HG03039 (cell line): ENCODE data around the gene TNIK.

Source experiments
- ATAC-seq: cut with Tn5 transposase; IDR thresholded peaks from one replicate; pipeline ENCODE4 v1.9.1; 2021; ENCODE audit warnings: mild to moderate bottlenecking, moderate library complexity; ENCODE audit not compliant: unreplicated experiment

Gene TNIK

DNA sequence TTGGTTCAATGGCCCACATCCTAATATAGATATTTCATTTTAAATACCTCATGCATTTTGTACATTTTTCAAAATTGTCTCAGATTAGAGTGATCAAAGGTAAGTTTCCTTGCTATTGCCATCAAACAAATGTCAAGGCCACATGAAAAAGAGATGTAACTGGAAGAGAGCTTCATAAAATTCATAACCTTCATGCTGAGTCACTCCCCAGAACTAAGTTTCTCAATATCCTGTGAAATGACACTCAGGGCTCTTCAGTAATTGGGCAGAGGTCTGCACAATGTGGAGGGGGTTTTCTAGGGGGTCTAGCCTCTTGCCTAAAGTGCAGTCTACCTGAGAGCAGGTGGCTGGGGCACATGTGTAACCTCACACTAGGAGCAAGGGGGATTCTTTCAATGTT lies 281.5 kb downstream of the TNIK start:
- ATAC-seq = no peak

DNA sequence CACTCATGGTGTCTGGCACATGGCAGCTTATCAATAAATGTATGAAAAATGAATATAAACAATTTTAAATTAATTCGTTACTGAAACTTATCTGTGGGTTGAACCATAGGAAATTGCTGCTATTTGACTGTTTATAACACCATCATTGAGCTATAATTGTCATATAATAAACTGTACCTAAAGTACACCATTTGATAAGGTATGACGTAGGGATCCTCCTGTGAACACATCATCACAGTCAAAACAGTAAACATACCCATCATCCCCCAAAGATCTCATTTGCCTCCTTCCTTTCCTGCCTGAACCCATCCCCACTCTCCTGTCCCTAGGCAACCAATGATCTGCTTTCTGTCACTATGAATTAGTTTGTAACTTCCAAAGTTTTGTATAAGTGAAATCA lies 282.7 kb downstream of the TNIK start:
- ATAC-seq = no peak

DNA sequence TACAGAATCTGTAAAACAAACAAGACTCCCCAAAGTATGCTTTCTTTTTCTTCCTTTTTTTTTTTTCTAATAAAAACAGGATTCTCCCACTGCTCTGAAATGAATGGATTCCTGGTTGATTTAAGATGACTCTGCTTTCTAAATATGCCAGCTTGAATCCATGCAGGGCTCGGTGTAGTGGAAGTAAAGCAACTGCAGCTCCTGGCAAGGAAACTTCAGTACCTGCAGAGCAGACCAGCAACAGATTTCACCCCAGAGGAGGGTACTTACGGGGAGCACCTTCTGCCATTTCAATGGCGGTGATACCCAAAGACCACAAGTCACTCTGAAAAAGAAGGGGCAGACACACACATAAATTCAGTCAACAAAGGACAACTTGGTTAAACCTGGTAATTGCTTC lies 283.1 kb downstream of the TNIK start:
- no peak for ATAC-seq

DNA sequence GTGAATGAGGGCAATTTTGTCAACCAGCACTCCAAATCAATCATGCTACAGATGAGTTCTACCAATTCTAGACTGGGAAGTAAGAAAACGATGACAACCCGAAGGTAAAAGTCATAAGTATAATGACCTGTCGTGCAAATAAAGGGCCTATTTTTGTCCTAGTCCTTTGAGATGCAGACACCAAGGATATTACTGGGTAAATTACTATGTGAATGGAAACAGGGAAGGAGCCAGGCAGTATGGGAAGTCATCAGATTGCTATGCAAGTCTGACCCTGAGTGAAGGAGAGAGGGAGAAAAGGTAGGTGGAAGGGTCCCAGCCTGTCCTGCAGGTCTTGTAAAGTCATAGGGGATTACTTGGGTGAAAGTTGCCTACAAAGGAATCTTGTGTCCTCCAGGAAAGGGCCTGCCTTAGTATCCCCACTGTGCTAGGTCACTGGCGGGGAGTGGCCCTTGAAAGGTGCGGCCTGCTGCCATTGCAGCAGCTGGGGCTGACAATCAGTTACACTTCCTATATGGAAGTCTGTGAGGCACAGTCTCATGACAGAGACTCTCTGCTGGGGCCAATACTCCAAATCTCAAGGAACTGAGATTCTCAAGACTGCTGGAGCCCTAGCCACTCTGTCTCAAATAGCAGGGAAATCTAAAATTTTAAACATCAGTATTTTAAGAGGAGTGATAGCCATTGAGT lies 283.8 kb downstream of the TNIK start:
- ATAC-seq = no peak

DNA sequence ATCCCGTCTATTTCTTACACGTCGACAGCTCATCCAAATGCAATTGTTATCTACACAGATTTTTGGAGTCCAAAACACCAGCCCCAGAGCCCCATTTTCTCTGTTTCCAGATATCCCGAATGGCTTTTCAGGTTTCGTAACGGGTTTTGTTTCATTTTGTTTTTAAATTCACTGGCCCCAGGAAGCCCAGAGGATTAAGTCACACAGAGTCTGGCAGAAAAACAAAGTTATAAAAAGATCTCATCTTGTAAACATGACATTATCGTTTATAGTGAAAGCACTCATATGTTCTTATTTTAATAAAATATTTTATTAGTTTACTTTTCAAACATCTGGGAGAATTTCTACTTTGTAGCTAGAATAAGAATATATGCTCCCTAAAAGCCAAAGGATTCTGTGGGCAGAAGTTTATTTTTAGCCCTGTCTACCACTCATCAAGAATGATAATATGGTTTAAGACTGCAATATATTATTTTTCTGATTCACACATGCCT lies 284.4 kb downstream of the TNIK start:
- ATAC-seq = no peak

DNA sequence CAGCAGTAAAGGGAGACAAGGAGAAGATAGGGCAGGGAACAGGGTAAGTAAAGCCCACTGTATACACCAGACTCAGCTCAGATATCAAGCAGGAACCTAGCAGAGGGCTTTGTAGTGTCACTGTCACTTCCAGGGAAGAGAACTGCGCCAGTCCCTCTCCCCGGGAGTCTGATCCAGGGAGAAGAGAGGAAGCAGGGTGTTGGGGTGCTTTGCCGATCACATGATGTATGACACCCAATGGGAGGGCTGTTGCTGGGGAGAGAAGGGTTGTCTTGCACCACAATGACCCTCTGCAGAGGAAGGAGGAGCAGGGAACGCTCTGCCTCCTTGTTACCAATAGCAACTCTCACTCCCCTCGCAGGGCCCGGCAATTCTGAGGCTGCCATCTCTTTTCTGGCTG lies 286.5 kb downstream of the TNIK start:
- ATAC-seq = no peak

DNA sequence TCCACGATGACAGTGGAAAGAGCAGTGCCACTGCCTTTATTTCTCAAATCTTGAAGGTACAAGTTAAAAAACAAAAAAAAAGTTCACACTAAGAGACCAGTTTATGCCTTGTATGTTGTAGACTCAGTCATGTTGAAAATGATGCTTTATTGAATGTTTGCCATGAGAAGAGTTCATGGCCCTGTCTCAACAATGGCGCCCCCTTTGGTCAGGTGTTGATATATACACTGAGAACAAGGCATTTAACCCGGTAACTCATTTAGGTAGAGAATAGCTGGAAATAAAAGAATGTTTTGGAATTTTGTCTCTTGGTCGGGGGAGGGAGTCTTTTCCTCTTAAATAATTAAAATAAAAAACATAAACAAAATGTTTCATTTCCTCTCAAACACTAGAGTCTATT lies 288.1 kb downstream of the TNIK start:
- ATAC-seq = no peak

DNA sequence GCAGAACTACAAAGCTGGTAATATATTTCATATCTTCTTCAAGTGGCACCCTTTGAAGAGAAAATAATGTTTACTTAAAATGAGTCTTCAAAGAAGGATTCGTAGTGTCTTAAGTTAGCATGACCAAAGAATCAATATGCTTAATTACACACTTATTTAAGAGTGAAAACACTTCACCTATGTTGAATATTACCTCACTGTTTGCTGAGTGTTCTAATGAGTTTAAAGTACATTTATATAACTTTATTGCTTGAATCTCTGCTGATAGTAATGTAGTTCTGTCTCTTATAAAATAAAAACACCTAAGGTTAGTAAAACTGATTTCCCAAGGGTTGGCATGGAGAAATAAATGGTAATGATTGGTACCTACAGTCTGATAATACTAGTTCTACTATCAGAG lies 290.3 kb downstream of the TNIK start:
- ATAC-seq = no peak

DNA sequence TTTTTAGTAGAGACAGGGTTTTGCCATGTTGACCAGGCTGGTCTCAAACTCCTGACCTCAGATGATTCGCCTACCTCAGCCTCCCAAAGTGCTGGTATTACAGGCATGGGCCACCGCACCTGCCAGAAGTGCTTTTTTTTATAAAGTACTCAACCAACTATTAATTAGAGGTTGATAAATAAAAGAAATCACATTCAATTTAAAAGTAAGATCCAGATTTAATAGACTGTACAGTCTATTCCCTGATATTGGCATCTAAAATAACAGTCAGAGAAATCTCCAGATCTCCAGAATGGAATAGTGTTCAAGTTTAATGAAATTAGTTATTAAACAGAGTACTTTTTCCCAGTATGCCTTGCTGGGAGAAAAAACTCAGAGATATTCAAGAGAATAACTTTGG lies 290.8 kb downstream of the TNIK start:
- no peak for ATAC-seq

DNA sequence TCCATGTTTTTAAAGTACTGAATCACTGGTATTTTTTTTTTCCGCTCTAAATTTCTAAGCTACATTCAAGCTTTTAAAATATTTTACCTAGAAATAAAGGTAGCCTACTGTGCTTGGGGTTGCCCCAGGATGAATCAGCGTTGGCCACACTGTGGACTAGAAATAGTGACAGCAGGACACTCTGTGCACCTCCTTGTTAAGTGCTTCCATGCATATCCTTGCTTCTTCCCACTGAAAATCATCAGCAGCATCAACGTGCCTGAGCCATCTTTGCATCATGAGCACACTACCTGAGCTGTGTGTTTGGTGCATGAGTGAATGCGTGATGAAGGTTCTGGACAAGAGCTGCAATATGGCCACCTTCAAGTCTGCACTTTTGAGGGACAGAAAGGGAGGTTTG lies 291.7 kb downstream of the TNIK start:
- ATAC-seq = no peak

DNA sequence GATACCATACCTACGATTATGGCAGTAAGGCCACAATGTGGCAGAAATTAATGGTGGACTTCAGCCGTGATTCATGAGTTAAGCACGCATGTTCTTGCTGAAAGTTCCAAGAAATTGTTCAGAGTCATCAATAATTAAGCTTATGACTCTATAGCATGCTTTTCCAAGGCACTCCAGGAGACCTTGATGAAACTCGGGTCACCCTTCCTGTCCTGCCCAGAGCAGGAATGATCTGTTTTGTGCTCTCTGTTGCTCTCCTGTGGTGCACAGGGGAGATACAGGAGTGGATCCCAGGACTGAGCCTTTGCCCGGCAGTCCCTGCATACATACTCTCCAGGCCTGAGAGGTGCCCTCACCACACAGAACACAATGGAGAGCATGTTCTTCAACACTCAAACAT lies 292.1 kb downstream of the TNIK start:
- ATAC-seq = no peak

DNA sequence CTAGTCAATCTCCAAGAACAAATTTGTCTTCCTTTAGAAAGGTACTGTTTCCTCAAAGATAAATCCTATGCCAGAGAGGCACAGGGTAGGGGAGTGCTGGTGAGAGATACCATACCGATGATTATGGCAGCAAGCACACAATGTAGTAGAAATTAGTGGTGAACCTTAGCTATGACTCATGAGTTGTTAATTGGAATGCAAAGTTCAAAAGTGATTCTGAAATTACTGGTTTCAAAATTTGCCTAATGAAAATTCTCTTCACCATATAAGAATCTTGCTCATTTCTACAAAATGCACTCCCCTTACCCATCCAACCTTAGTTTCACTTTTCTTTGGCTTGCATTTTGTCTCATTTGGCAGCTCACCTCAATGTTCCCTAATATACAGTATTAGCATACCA lies 294.2 kb downstream of the TNIK start:
- ATAC-seq = peak; percentile 39

DNA sequence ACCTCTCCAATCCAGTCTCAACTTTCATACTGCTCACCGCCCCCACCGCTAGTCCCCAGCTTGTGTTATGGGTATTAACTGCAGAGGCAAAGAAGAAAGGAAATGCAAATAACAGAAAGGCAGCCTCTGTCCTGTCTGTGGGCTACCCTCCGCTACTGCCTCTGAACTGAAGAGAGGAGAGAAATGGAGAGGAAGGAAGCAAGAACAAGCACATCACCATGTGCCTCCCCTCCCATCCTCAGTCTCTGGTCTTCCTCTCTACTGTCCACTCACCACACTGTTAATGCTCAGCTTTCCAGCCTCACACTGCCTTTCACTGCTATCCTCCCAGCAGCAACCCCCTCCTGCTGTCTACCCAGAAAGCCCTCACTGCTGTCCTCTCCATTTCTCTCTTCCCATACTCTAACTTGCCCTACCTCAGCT lies 294.7 kb downstream of the TNIK start:
- peak; percentile 64 for ATAC-seq

DNA sequence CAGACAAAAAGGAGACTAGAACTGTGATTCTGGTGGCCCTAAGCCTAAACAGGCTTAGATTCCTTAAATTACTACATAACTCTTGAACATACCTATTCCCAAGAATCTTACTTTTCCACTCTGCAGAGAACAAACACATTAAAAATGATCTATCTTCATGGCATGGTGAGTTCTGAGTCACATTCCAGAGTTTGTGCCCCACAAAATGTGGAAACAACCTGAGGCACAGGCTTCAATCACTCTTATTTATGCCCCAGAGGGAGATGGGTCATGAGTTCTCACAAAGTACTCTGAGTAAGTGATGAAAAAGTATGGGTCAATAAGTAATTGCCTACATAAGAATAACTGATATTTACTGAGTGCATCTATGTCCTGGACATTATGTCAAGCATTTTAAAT lies 296.1 kb downstream of the TNIK start:
- ATAC-seq = no peak

DNA sequence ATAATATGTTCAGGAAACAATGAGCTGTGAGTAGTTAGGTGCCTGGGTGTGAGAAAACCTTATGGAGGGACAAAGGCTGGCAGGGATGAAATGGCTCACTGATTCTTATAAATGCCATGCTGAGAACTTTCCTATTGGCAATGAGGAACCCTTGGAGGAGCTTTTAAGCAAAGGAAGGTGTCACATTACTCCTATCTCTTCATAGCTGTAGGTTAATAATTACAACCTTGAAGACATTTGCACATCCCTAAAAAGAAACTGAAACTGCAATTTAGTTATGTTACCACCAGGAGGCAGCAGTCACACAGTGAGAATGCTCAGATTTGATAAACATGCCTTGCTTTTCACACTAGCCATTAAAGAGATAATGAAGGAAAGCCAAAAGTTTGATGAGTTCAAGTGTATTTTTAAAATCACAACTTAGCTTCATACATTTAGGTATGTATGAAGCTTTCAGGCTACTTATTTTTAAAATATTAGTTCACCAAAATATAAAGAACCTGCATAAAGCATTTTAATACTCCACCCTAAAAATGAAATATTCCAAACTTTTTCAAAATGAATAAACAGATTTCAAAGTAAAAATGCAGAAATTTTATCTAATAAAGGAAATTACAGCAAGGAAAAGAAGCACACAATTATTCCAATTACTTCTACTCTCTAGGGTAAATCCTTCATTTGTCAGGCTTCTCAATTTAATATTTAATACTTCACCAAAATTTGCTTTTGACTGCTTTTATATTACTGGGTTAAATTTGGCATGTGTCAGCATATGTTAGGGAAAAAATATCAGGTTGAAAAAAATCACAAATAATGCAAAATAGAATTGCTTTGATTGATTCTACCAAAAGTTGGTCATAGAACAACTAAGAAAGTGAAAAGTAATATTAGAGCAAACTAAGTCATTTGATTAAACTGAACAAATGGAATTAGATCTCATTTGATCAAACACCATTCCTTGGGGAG lies 296.8 kb downstream of the TNIK start:
- ATAC-seq = no peak

DNA sequence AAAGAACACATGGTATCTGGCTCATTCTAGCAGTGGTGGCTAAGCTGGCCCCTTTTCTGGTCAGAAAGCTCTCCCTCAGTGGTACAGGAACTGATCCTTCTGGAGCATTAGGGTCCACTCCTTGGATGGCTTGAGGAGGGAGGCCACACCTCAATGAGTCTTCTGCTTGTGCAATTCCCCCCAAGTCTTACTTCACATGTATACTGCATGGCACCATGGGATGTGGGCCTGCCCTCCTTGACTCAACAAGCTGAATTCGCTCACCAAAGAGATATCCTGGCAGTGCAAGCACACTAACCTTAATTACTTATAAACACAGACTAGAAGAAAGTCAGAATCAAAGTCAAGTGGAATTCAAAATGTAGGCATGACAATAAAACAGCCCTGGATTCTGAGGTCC lies 299.9 kb downstream of the TNIK start:
- no peak for ATAC-seq

DNA sequence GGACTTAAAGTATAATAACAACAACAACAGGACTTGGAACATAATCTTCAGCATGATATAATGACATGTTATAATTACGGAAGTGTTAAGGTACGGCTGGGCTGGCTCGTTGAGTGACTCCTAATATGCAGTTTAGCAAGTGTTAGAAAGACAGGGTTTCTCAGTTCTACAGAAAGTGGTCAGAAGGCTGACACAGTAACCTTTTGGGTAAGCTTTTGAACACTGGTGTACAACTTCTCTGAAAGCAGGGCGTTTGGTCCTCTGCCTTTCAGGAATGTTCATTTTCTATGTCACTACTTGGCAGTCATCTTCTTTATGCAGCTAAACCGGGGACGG lies 300.4 kb downstream of the TNIK start:
- no peak for ATAC-seq

DNA sequence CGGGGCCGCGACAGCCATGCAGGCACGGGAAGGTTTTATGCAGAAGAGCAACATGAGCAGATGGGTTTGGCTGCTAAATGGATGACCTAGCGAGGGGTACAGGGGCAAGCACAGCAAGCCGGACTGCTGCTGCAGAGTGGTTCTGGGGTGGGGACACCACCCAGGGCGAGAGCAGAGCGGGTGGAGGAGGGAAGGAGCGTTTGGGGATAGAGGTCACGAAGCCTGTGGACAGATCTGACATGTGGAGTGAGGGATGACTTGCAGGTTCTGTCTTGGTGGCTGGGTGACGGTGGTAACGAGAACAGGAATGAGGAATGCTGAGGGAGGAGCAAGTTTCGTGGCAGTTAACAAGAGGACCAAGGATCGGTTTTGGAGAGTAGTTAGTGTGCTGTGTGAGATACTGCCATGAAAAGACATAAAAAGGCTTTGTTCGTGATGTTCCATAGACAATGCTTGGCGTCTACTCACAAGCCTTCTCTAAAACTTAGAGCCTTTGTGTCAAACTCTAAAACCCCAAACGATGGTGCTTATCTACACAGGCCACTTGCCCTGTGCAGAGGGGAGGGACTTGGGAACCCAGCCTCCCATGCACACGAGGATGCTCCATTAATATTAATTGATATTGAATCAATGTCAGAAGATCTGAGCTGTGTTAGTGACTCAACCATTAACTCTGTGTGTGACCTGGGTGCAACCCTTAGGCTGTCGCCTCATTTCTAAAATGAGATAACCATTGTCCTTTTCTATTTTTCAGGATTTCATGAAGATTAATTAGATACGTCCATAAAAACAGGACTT lies 301.0 kb downstream of the TNIK start:
- ATAC-seq = no peak

DNA sequence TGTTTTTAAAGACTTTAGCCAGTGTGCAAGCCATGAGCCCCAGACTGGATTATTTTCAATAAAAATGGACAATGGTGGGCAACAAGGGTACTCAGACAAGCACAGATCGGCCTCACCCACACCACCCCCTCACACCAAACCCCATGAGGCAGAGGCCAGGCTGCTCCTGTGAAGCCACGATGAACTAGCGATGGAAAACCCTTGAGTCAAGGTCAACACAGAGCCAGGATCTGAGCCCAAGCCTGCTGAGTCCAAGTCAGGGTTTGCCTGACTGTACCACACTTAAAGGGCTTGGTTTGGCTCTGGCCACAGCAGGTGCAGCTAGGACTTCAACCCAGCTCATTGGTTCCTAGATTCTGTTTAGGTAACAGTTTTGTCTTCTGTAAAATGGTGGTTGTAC lies 302.2 kb downstream of the TNIK start:
- no peak for ATAC-seq

DNA sequence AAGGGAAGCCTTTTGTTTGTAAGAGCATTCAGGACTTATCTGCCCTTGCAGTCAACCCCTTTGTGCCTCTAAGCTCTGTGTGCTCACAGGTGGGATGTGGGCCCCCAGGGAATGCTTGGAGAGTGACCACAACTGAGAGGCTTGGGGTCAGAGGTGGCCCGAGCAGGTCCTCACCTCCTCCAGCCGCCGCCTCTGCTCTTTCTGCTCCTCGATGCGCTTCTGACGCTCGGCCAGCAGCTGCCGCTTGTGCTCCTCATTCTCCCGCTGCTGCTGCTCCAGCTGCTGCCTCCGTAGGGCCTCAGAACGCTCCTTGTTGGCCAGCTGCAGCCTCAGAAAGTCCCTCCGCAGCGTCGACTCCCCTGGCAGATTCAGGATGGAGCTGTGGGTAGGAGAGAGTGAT lies 302.9 kb downstream of the TNIK start:
- no peak for ATAC-seq

DNA sequence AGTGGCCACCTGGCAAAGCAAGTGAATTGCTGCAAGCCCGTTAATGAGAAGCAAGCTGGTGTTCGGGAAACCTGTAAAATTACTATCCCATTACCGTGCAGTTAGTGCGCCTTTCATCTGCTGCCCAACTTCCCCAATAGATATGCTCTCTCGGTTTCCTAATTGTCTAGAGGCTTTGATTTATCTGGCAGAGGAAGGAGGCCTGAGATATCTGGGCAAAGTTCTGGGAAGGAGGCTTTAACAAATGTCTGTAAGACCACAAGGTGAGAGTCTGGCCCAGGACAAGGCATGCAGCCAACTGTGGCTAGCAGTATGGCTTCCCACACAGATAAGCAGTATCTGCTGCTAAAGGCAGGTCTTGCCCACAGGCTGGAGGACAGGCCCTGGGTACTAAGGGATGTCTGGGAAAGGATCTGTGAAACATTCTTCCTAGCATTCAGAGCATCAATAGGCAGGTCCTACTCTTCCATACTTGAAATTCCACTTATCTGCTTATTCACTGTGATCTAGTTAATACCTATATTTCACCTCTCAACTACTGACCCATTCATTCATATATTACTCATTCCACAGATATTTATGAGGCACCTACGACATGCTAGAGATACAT lies 303.7 kb downstream of the TNIK start:
- ATAC-seq = no peak
